Measurements from ENCODE around the gene GLS.
A peak's percentile ranks its signal among the peaks of the same experiment; 100 is the strongest.

GLS gene

DNA sequence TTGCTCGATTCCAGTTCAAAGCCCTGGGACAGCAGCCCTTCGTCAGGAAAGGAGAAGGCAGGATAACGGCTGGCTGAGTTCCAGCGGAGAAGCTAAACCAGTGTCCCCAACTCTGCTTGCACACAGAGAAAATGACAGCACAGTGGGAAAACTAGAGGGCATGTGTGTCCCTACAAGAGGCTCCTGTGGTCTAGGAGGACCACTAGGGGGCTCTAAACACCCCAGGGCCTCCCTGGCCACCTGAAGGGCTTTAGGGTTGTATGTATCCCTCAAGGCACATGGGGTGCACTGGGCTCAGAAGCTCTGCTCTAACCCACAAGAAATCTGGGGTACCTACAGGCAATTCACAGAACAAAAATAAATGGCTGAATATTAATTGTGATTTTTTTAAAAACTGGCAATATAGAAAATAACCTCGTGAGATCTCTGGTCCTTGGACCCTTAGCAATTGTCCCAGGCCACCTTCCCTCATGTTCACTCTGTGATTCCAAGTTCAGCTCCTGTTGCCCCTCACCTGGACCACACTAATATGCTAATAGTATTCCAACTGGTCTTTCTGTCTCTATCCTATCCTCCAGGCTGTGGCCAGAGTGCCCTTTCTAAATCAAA is 115.8 kb downstream of the GLS start:
- peak; percentile 58 for DNase-seq (ENCODE audit: low spot score)

DNA sequence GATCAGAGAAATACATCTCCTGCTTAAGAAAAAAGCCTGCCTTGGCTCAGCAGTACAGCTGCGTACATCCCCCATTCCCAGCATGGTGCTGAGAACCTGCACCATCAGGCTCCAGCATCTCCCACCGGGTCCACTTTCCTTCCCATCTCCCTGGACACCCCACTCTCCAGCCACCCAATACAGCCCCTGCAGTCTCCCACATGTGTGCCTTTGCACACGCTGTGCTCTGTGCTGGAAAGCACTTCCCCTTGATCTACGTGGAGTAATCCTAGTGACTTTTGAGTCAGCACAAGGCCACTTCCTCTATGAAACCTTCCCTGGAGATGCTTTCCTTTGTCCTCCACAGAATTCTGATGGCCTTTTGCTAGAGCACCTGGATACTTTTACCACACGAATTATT is 116.3 kb downstream of the GLS start:
- DNase-seq (ENCODE audit: low spot score), result no peak

DNA sequence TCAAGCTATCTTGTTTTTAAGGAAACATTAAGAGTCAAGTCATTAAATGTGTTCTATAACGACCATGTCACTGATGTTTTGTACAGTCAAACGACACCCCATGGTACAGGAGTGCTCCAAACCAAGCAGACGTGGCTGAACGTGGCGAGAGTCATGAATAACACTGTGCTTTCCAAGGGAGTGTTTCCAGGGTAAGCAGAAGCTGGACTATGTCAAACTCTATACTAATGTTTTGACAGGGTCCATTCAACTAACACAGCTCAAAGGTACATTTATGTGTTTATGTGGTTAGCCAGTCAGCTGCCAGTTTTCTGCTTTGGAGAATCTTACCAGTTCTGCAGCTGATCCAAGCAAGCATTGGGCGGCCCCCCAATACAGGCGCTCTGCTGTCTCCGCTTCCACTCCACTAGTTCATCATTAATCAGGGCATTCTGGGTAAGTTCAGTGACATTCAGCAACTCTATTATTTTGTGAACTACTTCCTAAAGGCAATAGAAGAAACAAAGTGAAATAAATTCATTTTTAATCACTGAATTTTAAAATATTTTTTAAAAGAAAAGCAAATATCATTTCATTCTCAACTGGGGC is 117.0 kb downstream of the GLS start:
- no peak for DNase-seq (ENCODE audit: low spot score)

DNA sequence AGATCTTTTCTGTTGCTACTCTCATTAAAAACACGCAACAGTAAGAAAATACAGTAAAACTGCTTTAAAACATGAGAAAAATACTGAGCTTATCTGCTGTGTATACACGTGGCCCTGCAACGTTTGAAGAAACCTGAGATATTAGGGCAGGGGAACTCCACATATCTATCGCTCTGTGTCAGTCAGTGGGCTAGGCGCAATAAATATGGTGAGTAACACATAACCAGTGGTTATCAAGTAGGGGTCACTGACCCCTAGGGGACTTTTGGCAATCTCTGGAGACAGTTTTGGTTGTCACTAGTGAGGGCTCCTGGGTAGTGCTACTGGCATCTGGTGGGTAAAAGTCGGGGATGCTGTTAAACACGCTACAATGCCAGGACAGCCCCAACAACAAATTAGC is 118.4 kb downstream of the GLS start:
- DNase-seq (ENCODE audit: low spot score), result no peak

DNA sequence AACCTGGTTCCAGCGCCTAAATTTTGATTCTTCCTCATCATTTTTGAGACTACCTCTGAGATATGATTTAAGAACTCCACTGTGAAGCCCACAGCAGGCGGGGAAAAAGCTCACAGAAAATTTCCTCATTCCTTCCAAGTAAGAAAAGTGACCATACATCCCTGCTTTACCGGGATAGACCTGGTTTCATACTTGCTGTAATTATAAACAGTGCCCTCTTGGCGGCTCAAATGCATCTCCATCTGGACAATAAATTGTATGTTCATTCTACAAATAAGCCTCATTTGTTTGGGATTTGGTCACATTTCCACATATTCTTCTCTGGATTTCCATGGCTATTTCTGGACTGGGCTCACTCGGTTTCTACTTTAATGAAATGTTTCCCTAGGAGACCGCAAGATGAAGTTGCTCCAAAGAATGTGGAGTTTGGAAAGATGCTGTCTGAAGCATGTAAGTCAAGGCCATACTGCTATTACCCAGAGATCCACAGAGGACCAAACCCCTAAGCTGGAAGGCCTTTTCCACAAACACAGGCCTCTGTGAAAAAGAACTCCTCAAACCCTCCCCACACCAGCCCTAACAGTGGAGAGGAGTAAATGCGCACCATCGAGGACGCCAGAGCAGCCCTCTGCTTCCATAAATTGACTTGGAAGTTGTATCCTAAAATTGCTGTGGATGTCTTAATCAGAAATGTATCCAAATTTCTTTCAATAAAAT is 119.5 kb downstream of the GLS start:
- no peak for DNase-seq (ENCODE audit: low spot score)

DNA sequence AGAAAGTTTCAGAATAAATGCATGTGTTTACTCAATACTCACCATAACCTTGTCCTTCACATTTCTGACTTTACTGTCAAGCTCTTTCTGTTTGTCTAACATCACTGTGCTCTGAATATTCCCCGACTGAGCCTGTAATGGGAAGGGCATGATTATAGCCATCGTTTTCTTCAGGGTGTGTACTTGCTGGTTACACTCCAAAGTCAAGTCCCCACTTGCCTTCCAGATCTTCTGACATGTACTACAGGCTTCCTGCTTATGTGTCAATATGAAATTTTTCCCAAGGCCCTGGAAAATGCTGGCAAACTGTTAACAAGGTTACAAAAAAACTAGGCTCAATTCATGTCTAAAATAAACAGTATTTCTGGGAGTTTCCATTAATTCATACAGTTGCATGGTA is 120.4 kb downstream of the GLS start:
- DNase-seq (ENCODE audit: low spot score), result no peak

DNA sequence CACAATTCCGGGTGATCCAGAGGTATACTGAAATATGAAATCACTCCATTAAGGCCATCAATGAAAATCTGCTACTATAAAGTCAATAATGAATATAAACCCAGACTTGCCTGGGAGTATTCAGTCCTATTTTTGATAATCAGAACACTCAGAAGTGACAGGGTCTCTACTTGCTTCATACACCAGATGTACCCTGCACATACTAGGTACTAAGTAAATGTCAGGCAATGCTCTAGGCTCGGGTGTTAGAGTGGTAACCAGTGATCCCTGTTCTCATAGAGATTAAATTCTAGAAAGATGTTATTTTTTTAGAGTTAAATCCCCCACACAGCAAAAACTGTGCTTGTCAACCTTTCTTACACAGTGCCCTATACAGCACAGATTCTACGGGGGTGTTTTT is 121.0 kb downstream of the GLS start:
- no peak for DNase-seq (ENCODE audit: low spot score)

DNA sequence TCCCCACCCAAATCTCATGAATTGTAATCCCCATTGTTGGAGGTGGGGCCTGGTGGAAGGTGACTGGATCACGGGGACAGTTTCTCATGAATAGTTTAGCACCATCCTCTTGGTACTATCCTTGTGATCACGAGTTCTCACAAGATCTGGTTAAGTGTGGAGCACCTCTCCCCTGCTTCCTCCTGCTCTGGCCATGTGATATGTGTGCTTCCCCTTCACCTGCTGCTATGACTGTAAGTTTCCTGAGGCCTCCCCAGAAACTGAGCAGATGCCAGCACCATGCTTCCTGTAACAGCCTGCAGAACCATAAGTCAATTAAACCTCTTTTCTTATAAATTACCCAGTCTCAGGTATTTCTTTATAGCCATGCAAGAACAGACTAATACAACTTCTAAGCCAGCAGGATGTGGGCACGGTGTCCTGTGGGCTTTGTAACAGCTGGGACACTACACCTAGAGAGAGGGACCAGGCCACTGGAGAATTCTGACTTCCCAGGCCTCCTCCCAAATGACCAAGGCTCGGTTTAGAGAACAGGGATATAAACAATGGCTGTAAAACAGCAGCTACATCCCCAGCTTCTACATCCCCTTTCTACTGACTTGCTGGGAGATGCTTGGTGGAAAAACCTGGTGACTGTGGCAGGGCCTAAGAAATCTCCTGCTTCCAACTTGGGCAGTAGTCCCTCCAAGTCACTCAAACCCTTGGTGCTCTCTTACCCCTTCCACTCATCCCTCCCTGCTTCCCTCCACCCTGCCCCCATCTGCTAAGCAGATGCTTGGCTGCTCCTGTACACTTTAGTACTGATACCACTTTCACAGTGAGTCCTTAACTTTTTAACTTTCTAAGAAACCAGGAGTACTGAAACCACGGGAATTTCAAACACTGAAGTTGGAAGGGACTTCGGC is 123.0 kb downstream of the GLS start:
- no peak for DNase-seq (ENCODE audit: low spot score)

DNA sequence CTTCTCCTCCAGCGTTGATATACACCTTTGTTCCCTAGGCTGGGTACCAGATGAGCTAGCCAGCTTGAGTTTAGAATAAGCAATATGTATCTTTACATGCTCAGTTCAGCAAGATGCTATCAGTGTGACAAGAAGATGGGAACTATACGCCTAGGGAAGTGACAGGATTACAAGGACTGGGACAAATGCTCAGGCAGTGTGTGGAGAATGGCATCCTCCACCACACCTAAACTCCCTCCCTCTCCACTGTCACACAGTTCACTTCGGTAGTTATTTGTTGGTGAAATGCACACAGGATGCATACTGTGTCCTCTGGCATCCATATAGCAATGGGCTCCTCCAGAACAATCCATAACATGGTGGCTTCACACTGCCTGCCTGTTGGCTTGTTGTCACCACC is 125.7 kb downstream of the GLS start:
- DNase-seq (ENCODE audit: low spot score), result no peak

DNA sequence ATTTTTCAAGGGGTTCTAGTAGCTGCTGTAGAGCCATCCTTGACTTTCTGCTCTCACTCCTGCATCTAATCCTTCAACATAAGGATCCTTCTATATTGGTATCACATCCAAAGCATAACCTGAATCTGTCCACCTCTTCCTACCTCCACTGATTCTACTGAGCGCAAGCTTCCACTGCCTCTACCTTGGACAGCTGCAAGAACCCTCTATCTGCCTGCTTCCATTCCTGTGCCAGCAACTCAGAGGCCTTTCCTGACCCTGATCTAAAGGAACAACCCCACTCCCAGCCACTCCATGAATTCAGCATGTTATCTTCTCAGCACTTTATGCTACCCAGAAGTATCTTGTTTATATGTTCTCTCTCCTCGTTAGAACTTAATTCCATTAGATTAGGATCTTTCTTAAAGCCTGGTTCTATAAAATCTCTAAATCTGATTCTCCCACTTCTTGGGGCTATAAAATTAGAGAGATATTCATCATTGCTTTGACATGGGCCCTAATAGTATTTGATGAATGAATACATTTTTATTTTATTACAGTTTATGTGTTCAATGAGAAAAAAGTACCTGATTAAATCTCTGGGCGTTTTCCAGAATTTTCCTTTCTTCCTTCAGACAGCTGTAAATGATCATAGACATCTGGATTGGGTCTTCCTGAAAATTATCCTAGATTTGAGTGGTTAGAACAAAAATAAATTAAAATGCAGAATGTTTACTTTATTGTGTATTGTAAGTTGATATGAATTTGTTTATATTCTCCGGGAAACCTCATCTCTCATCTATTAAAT is 126.6 kb downstream of the GLS start:
- DNase-seq (ENCODE audit: low spot score), result no peak

DNA sequence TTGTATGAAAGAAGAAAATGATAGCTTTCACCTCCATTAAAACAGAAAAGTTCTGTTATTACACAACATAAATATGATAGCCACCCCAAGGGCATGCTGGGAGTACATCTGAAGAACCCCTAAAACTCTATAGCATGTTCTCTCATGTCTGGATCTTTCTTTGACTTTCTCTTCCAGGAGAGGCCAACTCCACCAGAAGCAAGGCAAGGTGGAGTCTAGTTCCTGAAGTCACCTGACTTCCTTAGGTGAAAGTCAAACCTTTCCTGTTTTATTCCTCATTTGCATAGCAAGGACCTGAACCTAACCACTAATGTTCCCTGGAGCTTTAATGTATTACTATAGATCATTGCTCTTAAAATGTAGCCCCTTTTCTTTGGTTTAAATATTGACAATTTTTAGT is 127.7 kb downstream of the GLS start:
- DNase-seq (ENCODE audit: low spot score), result no peak

DNA sequence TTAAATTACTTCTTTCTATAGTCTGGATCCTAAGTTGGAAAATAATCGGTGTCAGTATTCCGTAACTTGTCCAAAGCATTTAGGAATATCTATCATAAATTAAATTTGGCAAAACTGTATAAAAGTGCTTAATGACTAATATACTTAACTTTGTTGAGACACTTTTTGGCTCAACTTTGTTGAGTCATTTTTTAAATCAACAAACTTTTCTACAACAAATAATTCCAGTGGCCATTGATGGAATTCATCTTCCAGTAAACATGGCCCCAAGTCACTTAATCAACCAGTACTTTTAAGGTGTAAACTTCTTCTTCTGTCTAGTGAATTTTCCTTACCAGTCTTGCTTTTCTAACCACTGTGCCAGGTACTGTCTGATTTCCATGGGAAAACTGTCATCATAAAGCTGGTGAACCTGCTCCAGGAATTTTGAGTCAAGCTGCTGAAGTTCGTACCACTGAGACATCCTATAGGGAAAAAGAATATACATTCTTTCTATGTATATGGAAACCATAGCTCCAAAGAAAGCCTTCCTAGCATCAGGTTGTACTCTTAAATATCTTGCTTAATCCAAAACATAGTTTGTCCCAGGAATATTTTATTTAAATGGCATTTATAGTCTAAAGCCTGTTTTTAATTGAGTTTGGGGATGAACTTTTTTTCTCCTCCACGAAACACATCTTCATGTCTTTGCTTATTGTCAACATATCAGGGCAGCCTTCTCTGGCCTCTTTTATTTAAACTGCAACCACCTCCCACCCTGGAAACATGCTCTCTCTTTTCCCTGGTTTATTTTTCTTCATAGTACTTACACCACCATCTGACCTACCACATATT is 129.1 kb downstream of the GLS start:
- DNase-seq (ENCODE audit: low spot score), result no peak

DNA sequence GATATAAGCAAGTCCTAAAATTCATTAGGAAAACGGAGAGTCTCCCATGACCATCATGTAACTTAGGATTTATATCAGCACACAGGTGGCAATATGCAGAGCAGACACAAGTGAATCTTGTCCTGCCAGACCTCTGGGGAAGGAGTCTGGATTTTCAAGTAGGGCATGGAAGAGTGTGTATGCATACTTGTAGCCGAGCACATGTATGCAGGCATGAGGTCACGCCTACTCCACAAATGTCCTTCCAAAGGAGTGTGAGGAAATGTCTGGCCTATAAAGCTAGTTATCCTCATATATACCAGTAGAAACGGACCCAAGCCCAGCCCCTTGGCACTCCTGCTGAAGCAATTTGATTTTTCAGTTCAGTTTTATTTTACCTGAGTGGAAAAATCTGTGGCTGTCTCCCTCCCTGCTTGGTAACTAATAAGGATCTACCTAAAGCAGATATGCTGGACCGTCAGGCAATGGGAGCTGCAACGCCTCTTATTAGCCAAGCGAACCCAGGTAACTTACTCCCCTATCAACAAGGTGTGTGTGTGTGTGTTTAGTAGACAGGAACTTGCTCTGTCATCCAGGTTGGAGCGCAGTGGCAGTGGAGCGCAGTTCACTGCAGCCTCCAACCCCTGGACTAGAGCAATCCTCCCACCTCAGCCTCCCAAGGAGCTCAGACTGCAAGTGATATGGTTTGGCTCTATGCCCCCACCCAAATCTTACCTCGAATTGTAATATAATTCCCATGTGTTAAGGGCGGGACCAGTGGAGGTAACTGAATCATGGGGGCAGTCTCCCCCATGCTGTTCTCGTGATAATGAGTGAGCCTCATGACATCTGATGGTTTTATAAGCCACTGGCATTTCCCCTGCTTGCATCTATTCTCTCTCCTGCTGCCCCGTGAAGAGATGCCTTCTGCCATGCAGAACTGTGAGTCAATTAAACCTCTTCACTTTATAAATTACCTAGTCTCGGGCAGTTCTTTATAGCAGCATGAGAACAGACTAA is 130.6 kb downstream of the GLS start:
- no peak for DNase-seq (ENCODE audit: low spot score)

DNA sequence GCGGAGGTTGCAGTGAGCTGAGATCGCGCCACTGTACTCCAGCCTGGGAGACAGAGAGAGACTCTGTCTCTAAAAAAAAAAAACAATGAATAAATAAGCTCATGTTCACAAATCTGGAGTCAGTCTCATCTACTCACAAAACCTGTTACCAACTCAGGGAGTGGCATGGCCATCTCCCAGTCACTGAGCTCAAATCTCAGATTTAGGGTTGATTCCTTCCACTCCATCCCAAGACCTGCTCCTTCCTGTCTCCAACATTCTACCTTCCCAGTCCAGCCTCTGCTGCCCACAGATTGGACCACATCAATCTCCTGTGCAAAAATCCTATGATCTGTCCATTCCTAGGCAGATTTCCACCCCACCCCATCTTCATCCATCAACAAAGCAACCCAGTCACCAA is 131.7 kb downstream of the GLS start:
- no peak for DNase-seq (ENCODE audit: low spot score)

DNA sequence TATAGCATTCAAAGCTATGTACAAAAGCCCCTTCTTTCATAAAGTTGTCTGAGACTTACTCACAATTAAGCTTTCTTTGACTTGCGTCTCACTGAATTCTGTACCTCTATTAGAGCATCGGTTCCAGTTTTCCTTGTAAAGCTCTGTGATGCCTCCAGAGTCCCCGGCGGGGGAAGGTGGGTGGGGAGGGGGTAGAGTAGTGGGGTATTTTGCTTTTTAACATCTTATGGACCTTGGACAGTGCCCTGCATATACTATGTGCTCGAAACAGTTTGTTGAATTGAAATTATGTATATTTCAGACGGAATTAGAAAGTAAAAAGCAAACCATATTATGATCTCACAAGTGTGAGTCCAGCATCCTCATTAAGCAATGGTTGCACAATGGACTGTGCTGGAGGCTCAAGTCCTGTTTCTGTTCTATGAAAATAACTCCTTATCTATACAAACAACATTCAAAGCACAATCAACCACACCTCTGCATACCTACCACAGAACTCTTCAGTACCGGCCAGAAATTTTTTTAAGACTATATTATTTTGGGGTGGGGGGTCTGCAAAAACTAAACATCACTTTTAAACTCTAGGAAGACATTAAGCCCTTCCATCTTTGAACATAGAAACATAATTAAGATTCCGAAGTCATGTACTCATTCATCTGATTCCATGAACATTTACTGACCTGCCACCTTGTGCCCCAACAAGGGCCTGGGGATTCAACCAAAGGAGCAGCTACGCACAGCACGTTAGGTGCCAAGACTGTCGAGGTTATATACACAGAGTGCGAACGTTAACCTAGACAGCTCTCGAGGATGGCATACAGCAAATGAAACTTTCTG is 132.4 kb downstream of the GLS start:
- no peak for DNase-seq (ENCODE audit: low spot score)

DNA sequence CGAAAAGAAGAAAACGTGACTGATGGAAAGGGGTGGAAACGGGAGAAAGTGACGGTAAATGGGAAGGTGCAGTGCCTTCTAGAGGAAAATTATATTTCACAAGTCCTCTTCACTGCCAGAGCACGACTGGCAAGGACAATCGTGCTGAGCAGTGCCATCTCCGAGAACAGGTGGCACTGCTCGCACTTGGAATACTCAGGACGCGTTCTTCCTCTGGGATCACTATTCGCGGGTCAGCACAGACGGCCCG is 133.0 kb downstream of the GLS start:
- no peak for DNase-seq (ENCODE audit: low spot score)

DNA sequence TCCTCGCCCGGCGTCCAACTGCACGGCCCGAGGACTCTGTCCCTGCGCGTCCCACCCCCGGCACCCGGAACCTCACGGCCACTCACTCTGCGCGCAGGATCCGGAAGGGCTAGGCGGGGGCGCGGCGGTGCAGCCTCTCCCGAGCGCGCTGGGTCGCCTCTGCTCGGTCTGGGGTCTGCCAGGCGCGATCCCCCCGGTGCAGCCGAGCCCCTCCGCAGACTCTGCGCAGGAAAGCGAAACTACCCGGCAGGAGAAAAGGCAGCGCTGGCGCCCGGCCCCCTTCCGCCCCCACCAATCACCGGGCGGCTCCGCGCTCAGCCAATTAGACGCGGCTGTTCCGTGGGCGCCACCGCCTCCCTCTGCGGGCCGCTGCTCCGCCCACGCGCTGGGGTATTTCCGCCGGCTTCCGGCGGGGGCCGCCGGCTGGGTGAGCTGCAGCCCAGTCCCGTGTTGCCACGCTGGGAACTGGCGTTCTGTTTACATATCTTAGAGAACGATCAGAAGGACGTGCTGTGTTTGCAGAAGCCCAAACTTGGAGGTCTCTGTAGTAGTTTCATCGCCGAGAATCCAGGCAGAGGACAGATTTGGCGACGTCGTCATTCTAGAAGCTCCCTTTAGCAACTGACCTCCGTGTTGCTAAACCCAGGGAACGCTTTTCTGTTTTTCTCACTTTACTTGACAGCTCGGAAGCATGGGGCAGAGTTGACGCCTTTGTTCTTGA is 133.5 kb downstream of the GLS start, which contains the start of gene STAT1:
STAT1 (minus strand) TSS at position 240 of the 721 bp plus-strand sequence. CDS start 4,168 bp downstream, outside the sequence.
- peak; percentile 95 for DNase-seq (ENCODE audit: low spot score)

DNA sequence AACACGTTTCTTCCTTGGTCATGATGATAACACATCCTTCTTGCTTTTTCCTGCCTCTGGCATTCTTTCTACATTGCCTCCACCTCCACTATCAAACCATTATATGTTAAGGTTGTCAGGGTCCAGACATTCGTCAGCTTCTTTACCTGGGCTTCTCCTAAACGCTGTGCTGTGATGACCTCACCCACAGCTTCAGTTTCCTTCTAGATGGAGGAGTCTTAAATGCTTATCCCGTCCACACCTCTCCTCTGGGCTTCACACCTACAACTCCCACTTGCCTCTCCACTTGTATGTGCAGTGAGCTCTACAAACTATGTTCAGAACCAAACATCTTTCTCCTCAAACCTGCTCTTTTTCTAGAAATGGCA is 134.0 kb downstream of the GLS start:
- no peak for DNase-seq (ENCODE audit: low spot score)

All from CD4-positive, alpha-beta T cell treated with Interleukin-15 for 4 hours (primary cell).